GM12878 (cell line): ENCODE data around the gene MRPS5. TPM values are rescaled to one million over a fixed set of nuclear protein-coding genes. Genes with fewer than 3 reads are reported as not detected.

Source experiments
- ATAC-seq: fragments of 200-7000 bp; cut with Tn5 transposase; 3 replicates; pipeline ENCODE4 v1.9.1; 2020; ENCODE audit warnings: mild to moderate bottlenecking, moderate library complexity
- BruUV-seq: library from RNA; stranded (reverse); fragments of 400-500 nt; replicated peaks from 2 replicates; lab custom pipeline; 2021; lab: Mats Ljungman, UMichigan
- CTCF ChIA-PET: fragments of 300-600 bp; sonication (Branson Sonifier 250); formaldehyde crosslinking; extraction: SDS; loops from one replicate; lab custom pipeline; 2021; ENCODE audit warnings: inconsistent platforms; lab: Yijun Ruan, JAX
- POLR2A ChIA-PET: fragments of 350-600 bp; formaldehyde crosslinking; extraction: SDS; loops from one replicate; lab custom pipeline; 2021; ENCODE audit warnings: inconsistent platforms; lab: Charles Lee
- RAD21 ChIA-PET: fragments of 300-600 bp; sonication (Branson Sonifier 250); formaldehyde crosslinking; loops from one replicate; lab custom pipeline; 2023; ENCODE audit warnings: antibody characterized with exemption; ENCODE audit not compliant: unreplicated experiment; lab: Charles Lee
- SMC1A ChIA-PET: fragments of 300-600 bp; sonication (Branson Sonifier 250); formaldehyde crosslinking; loops from one replicate; lab custom pipeline; 2023; ENCODE audit not compliant: unreplicated experiment, uncharacterized antibody; lab: Charles Lee
- DNase-seq: peaks from one replicate; pipeline ENCODE4 v3.0.0-alpha.2; 2011; ENCODE audit warnings: low read depth, low spot score
- FAIRE-seq: peaks from 3 replicates; lab custom pipeline; 2011; peaks lifted over from hg19 to GRCh38; lab: Jason Lieb, UNC
- H2AFZ ChIP-seq: 2 replicates; pipeline ENCODE4 v1.6.0; 2011; ENCODE audit warnings: low read depth, low read length, control low read depth; ENCODE audit not compliant: control insufficient read depth
- H3K27ac ChIP-seq: 2 replicates; pipeline ENCODE4 v1.5.1; 2011; ENCODE audit warnings: control low read depth; ENCODE audit not compliant: control insufficient read depth, insufficient read depth
- H3K27me3 ChIP-seq, 2 experiments: replicated peaks in 1 of 2; 2 replicates each; pipeline versions ENCODE4 v1.6.0 to v1.6.1; 2011; ENCODE audit warnings: low read length in 1 of 2; ENCODE audit not compliant: control insufficient read depth in 2 of 2, insufficient read depth in 2 of 2
- H3K36me3 ChIP-seq, 2 experiments: 2 replicates each; pipeline ENCODE4 v1.5.1; 2011; ENCODE audit warnings: low read length in 1 of 2; ENCODE audit not compliant: control insufficient read depth in 2 of 2, insufficient read depth in 2 of 2
- H3K4me1 ChIP-seq: 2 replicates; pipeline ENCODE4 v1.6.1; 2011; ENCODE audit warnings: mild to moderate bottlenecking, low read length, moderate library complexity, mixed read lengths; ENCODE audit not compliant: control insufficient read depth, insufficient read depth
- H3K4me2 ChIP-seq: 2 replicates; pipeline ENCODE4 v1.6.0; 2011; ENCODE audit warnings: control low read depth; ENCODE audit not compliant: control insufficient read depth, insufficient read depth
- H3K4me3 ChIP-seq: fragments of 200-600 bp; sonication (generic); 2 replicates; pipeline ENCODE4 v1.5.1; 2016
- H3K79me2 ChIP-seq: 2 replicates; pipeline ENCODE4 v1.6.0; 2011; ENCODE audit warnings: low read length; ENCODE audit not compliant: control insufficient read depth, insufficient read depth
- H3K9ac ChIP-seq: 2 replicates; pipeline ENCODE4 v1.8.0; 2011; ENCODE audit warnings: low read length, control low read depth, mixed read lengths; ENCODE audit not compliant: control insufficient read depth, insufficient read depth
- H3K9me3 ChIP-seq: replicated peaks from 3 replicates; pipeline ENCODE4 v1.5.1; 2011; ENCODE audit warnings: mild to moderate bottlenecking, low read length; ENCODE audit not compliant: control insufficient read depth, insufficient read depth
- H4K20me1 ChIP-seq: 2 replicates; pipeline ENCODE4 v1.6.0; 2011; ENCODE audit not compliant: control insufficient read depth, insufficient read depth
- IKZF2 ChIP-seq, 2 experiments: fragments of 450-650 bp; IDR thresholded peaks; 2 replicates each; pipeline ENCODE4 v1.6.1; 2017; ENCODE audit warnings: mild to moderate bottlenecking in 2 of 2, moderate library complexity in 2 of 2
- MYC ChIP-seq: IDR thresholded peaks from 2 replicates; pipeline ENCODE4 v1.6.1; 2011; ENCODE audit warnings: mild to moderate bottlenecking, low read length, moderate library complexity, inconsistent platforms; ENCODE audit not compliant: insufficient read depth, insufficient replicate concordance, insufficient read length, severe bottlenecking
- POU2F2 ChIP-seq: IDR thresholded peaks from 3 replicates; pipeline ENCODE4 v1.6.1; 2011; ENCODE audit warnings: low read depth, mild to moderate bottlenecking, low read length, borderline replicate concordance
- SMARCA5 ChIP-seq: fragments of 450-650 bp; IDR thresholded peaks from 2 replicates; pipeline ENCODE4 v1.6.1; 2017; ENCODE audit warnings: mild to moderate bottlenecking
- WRNIP1 ChIP-seq: IDR thresholded peaks from 2 replicates; pipeline ENCODE4 v1.6.1; 2011; ENCODE audit warnings: low read depth, low read length, improper control_type of control experiment, borderline replicate concordance
- WGBS: methylation state at CpG from one replicate; pipeline ENCODE4 v1.1.6; 2016; ENCODE audit warnings: low lambda C conversion rate; ENCODE audit not compliant: insufficient replicate concordance, insufficient coverage; ENCODE audit errors: missing lambda C conversion rate; 5-methylcytosine and 5-hydroxymethylcytosine counted together
- in situ Hi-C: fragments of 300-500 bp; cut with MboI; formaldehyde crosslinking; loops from 9 replicates; pipeline ENCODE4 v1.14.3; 2018; ENCODE audit warnings: mixed read lengths
- intact Hi-C: fragments of 100-400 bp; cut with micrococcal nuclease; formaldehyde crosslinking; loops from one replicate; pipeline ENCODE4 v1.14.2; 2022; ENCODE audit not compliant: unreplicated experiment
- polyA plus RNA-seq, 11 experiments: library from polyadenylated mRNA; depleted of rRNA in 4 of 11; unstranded in 6 of 11; stranded (reverse) in 5 of 11; fragments of >200 nt; fragmentation: Nextera tagmentation in 4 of 11; fragmentation: Illumina TruSeq in 1 of 11; extraction: Ambion mirVana in 4 of 11; extraction: Trizol in 1 of 11; gene quantifications; 1 replicate in 1 of 11; 2 replicates in 10 of 11; pipeline versions ENCODE4 v1.2.1 to v1.2.3, GENCODE V29; 2011 to 2016; ENCODE audit warnings: inconsistent platforms in 2 of 11, missing spikeins in 2 of 11, low read depth in 1 of 11
- total RNA-seq, 4 experiments: library from RNA; depleted of rRNA in 3 of 4; stranded (reverse); fragments of >200 nt in 3 of 4; fragmentation: Illumina TruSeq in 1 of 4; extraction: Trizol in 1 of 4; gene quantifications; 2 replicates each; pipeline versions ENCODE4 v1.2.1 to v1.2.3, GENCODE V29; 2013 to 2021

Gene MRPS5
- total and polyA plus RNA-seq, 10 of the 15 experiments (the other 5 are each of a cell fraction or from before 2014, with no cell fraction given) = 54.8 to 93.0 (median 76.3) TPM

- POLR2A ChIA-PET = no interaction called here
- no peak for FAIRE-seq
- H3K9ac ChIP-seq = no peak overlapping the region
These were observed 63.1 kb downstream of the MRPS5 start for GRCh38 chr2:95058466-95058988.

DNA sequence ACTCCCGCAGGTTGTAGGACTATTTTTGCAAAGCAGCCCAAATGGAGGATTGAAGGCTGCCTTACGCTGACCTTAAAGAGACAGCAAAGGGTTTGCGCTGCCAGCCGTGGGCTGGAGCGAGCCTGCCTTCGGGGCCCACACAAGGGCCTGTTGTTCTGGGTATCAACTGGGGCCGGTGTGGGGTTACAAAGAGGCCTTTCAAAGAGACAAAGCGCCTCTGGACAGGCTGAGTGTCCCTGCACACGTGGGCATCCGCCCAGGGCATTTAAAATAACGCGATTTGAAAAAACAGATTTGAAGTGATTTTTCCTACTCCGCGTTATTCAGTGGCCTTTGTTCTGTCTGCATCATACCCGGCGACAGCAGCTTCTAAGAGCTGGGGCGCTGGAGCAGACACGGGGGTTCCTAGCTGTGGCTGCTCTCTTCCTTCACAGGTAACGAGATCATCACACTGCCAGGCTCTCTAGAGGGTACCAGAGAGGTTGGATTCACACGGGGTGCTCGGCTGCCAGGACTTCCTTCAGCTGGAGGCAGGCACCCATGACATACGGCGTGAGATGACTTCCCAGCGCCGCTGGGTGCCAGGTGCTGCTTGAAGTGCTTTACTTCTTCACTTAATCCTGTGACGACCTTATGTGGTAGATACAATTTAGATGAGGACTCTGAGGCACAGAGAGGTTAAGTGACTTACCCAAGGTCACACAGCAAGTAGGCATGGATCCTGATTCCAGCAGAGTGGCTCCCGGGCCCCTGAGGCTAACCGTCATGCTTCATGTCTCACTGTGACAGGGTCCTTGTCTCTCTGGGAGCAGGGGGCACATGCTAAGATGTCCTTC, 63.9 kb downstream of the MRPS5 start:
- no peaks in the 10 kb centered on the region for H3K27me3 ChIP-seq
- ATAC-seq (no peak), DNase-seq (no peak), FAIRE-seq (no peak)
- 70% methylated on average over 28 of the region's 28 CpGs for WGBS
- SMC1A ChIA-PET = interaction anchor here (7.8 kb wide), 1 partner anchor 34 kb away, joined by 94 read pairs; the partner anchor contains the start of gene MAL
- BruUV-seq = no TSS peak
- TF ChIP-seq WRNIP1 = no peak
- TF ChIP-seq SMARCA5 = peak; percentile 60
- in situ Hi-C loops = no loop called here
- no peak overlapping the region for H3K4me2 ChIP-seq
- H3K4me3 ChIP-seq = no peak overlapping the region
- CTCF ChIA-PET = interaction anchor here (0.6 to 7.9 kb wide), 3 partner anchors 18 to 356 kb away, joined by 3 to 134 read pairs (median 14); partner anchors contain the start of gene MAL
- no peaks in the 10 kb centered on the region for H3K36me3 ChIP-seq
- H3K9me3 ChIP-seq = no peaks in the 10 kb centered on the region
- no peak overlapping the region for H2AFZ ChIP-seq
- peaks cover 17% of the 10 kb centered on the region for H3K4me1 ChIP-seq
- RAD21 ChIA-PET = interaction anchor here (8.1 kb wide), 1 partner anchor 33 kb away, joined by 92 read pairs; the partner anchor contains the start of gene MAL
- no peak overlapping the region for H3K9ac ChIP-seq
- no peaks in the 10 kb centered on the region for H4K20me1 ChIP-seq
- H3K27ac ChIP-seq = no peak overlapping the region
- POLR2A ChIA-PET = no interaction called here
- no peaks in the 10 kb centered on the region for H3K79me2 ChIP-seq
- intact Hi-C loops = no loop called here

More at GRCh38 chr2:95058466-95058988, 63.1 kb downstream of the MRPS5 start:
- Histone ChIP-seq H3K27ac (no peak overlapping the region), H3K9me3 (no peaks in the 10 kb centered on the region), H3K36me3 (no peaks in the 10 kb centered on the region), H3K79me2 (no peaks in the 10 kb centered on the region), H2AFZ (no peak overlapping the region), H3K4me2 (no peak overlapping the region), H3K4me3 (no peak overlapping the region), H3K27me3 (no peaks in the 10 kb centered on the region), H3K4me1 (peaks cover 25% of the 10 kb centered on the region), H4K20me1 (no peaks in the 10 kb centered on the region)
- in situ Hi-C loops (no loop called here), intact Hi-C loops (no loop called here)
- CTCF ChIA-PET = interaction anchor here (3.8 kb wide), 1 partner anchor 18 kb away, joined by 14 read pairs; no protein-coding TSS in a partner anchor
- 52% methylated on average over 9 of the region's 9 CpGs for WGBS
- no TSS peak for BruUV-seq
- RAD21 ChIA-PET = no interaction called here
- SMC1A ChIA-PET = interaction anchor here (1.5 kb wide), 1 partner anchor 15 kb away, joined by 5 read pairs; no protein-coding TSS in a partner anchor
- no peak for DNase-seq
- no peak for ATAC-seq
- no peak for TF ChIP-seq IKZF2 (IDR thresholded peaks at IDR 0.05)
- TF ChIP-seq POU2F2 = no peak
- TF ChIP-seq MYC = no peak
